HepG2 (cell line): ENCODE measurements around the gene DUS2. TPM values are rescaled to one million over a fixed set of nuclear protein-coding genes. Genes with fewer than 3 reads are reported as not detected.

Experiments
- ATAC-seq: fragments of 200-7000 bp; cut with Tn5 transposase; 3 replicates; pipeline ENCODE4 v1.9.1; 2020; ENCODE audit warnings: mild to moderate bottlenecking, moderate library complexity
- BruUV-seq: library from RNA; stranded (reverse); fragments of 400-500 nt; replicated peaks from 2 replicates; lab custom pipeline; 2021; lab: Mats Ljungman, UMichigan
- CTCF ChIA-PET: fragments of 300-600 bp; formaldehyde crosslinking; extraction: SDS; loops from one replicate; lab custom pipeline; 2021; ENCODE audit warnings: low total read pairs, inconsistent platforms, low intra/inter-chr PET ratio; lab: Yijun Ruan, JAX
- POLR2A ChIA-PET: fragments of 350-600 bp; sonication (Branson Sonifier 250); formaldehyde crosslinking; loops from one replicate; lab custom pipeline; 2020; ENCODE audit warnings: antibody characterized with exemption, inconsistent platforms; lab: Yijun Ruan, JAX
- DNase-seq: peaks from one replicate; pipeline ENCODE4 v3.0.0-alpha.2; 2015; ENCODE audit warnings: low spot score
- FAIRE-seq: peaks from 3 replicates; lab custom pipeline; 2011; peaks lifted over from hg19 to GRCh38; lab: Jason Lieb, UNC
- H2AFZ ChIP-seq: one replicate; pipeline ENCODE4 v1.6.1; 2011; ENCODE audit warnings: low read length, inconsistent platforms
- H3K27ac ChIP-seq: fragments of 300-600 bp; 3 replicates; pipeline ENCODE4 v1.8.0; 2011; ENCODE audit warnings: mixed run types, mild to moderate bottlenecking, mixed read lengths, low read length, inconsistent platforms; ENCODE audit not compliant: insufficient read depth; ENCODE audit errors: extremely low read length
- H3K27me3 ChIP-seq, 2 experiments: fragments of 200-600 bp in 1 of 2; 2 replicates in 1 of 2; 3 replicates in 1 of 2; pipeline versions ENCODE4 v1.6.0 to v1.8.0; 2011; ENCODE audit warnings: low read length in 2 of 2, mild to moderate bottlenecking in 2 of 2, moderate library complexity in 2 of 2, inconsistent platforms in 1 of 2; ENCODE audit not compliant: insufficient read depth in 2 of 2, control insufficient read depth in 1 of 2
- H3K36me3 ChIP-seq, 2 experiments: fragments of 200-600 bp in 1 of 2; replicated peaks in 1 of 2; 2 replicates in 1 of 2; 3 replicates in 1 of 2; pipeline versions ENCODE4 v1.5.1 to v1.8.0; 2011; ENCODE audit warnings: low read length in 2 of 2, inconsistent platforms in 1 of 2; ENCODE audit not compliant: insufficient read depth in 2 of 2, control insufficient read depth in 1 of 2
- H3K4me1 ChIP-seq: 2 replicates; pipeline ENCODE4 v1.5.1; 2012; ENCODE audit warnings: low read length, inconsistent platforms; ENCODE audit not compliant: insufficient read depth
- H3K4me2 ChIP-seq: 2 replicates; pipeline ENCODE4 v1.6.0; 2011; ENCODE audit warnings: low read depth, low read length, inconsistent platforms
- H3K4me3 ChIP-seq, 3 experiments: fragments of 200-600 bp in 1 of 3; sonication (generic), shearing (Covaris generic) in 1 of 3; replicated peaks in 1 of 3; 2 replicates each; pipeline ENCODE4 v1.5.1; 2011 to 2016; ENCODE audit warnings: low read length in 3 of 3, inconsistent platforms in 2 of 3, low read depth in 2 of 3, mild to moderate bottlenecking in 2 of 3, control low read depth in 1 of 3, mixed read lengths in 1 of 3; ENCODE audit not compliant: insufficient read depth in 1 of 3
- H3K79me2 ChIP-seq: one replicate; pipeline ENCODE4 v1.6.1; 2011; ENCODE audit warnings: low read length, inconsistent platforms; ENCODE audit not compliant: insufficient read depth
- H3K9ac ChIP-seq: 2 replicates; pipeline ENCODE4 v1.6.0; 2011; ENCODE audit warnings: mild to moderate bottlenecking, low read depth, low read length, inconsistent platforms; ENCODE audit not compliant: insufficient read depth
- H3K9me3 ChIP-seq: 2 replicates; pipeline ENCODE4 v1.5.1; 2012; ENCODE audit warnings: mild to moderate bottlenecking, low read length
- H4K20me1 ChIP-seq: 2 replicates; pipeline ENCODE4 v1.6.0; 2011; ENCODE audit warnings: inconsistent platforms, mild to moderate bottlenecking, low read length, moderate library complexity; ENCODE audit not compliant: insufficient read depth
- ARNT ChIP-seq: fragments of 450-650 bp; IDR thresholded peaks from 2 replicates; pipeline ENCODE4 v1.6.1; 2017
- CBX1 ChIP-seq: IDR thresholded peaks from one replicate; pipeline ENCODE4 v1.6.1; 2016; ENCODE audit warnings: antibody characterized with exemption, low read depth
- DNMT1 ChIP-seq: sonication (generic); formaldehyde crosslinking; IDR thresholded peaks from 2 replicates; pipeline ENCODE4 v1.5.1; 2020; ENCODE audit warnings: mild to moderate bottlenecking, missing genetic modification reagents
- DNMT3B ChIP-seq: conservative IDR thresholded peaks from 2 replicates; pipeline ENCODE4 v1.6.1; 2016; ENCODE audit warnings: missing biosample characterization, control low read depth
- GATA4 ChIP-seq: sonication (generic); IDR thresholded peaks from 2 replicates; pipeline ENCODE4 v1.6.1; 2016; ENCODE audit warnings: antibody characterized with exemption, low read depth, borderline replicate concordance
- HOXA7 ChIP-seq: sonication (generic); formaldehyde crosslinking; IDR thresholded peaks from 2 replicates; pipeline ENCODE4 v1.8.1; 2022; ENCODE audit warnings: mild to moderate bottlenecking, missing genetic modification reagents, moderate library complexity
- MXI1 ChIP-seq: IDR thresholded peaks from 3 replicates; pipeline ENCODE4 v1.6.1; 2012; ENCODE audit warnings: low read depth, low read length, inconsistent platforms, borderline replicate concordance
- NFE2 ChIP-seq: sonication (generic); formaldehyde crosslinking; IDR thresholded peaks from 2 replicates; pipeline ENCODE4 v1.4.0; 2020; ENCODE audit warnings: missing genetic modification reagents
- NR2F6 ChIP-seq, 2 experiments: IDR thresholded peaks; 2 replicates each; pipeline ENCODE4 v1.6.1; 2016; ENCODE audit warnings: antibody characterized with exemption in 1 of 2, mild to moderate bottlenecking in 1 of 2
- SRSF4 ChIP-seq: fragments of 200-400 bp; formaldehyde crosslinking; IDR thresholded peaks from one replicate; pipeline ENCODE4 v1.6.1; 2018; ENCODE audit warnings: mild to moderate bottlenecking, low read depth, low read length, moderate library complexity; ENCODE audit not compliant: poor library complexity, severe bottlenecking
- STAG1 ChIP-seq: sonication (generic); formaldehyde crosslinking; IDR thresholded peaks from 2 replicates; pipeline ENCODE4 v1.4.0; 2020; ENCODE audit warnings: missing genetic modification reagents
- WGBS: methylation state at CpG from one replicate; pipeline ENCODE4 v1.1.6; 2017; ENCODE audit warnings: low lambda C conversion rate; 5-methylcytosine and 5-hydroxymethylcytosine counted together
- in situ Hi-C: cut with HindIII; loops from 2 replicates; pipeline ENCODE4 v1.10.0; 2017; ENCODE audit warnings: low pct_unique_long_range_greater_than_20kb; ENCODE audit not compliant: extremely low pct_ligation_motif_present
- intact Hi-C: fragments of 100-400 bp; cut with micrococcal nuclease; formaldehyde crosslinking; loops from one replicate; pipeline ENCODE4 v1.10.0; 2022; ENCODE audit not compliant: unreplicated experiment
- polyA plus RNA-seq, 8 experiments: library from polyadenylated mRNA; depleted of rRNA in 3 of 8; stranded (reverse) in 7 of 8; unstranded in 1 of 8; fragments of >200 nt; fragmentation: Illumina TruSeq in 4 of 8; extraction: Trizol in 4 of 8; gene quantifications; 2 replicates each; pipeline versions ENCODE4 v1.2.1 to v1.2.3, GENCODE V29; 2011 to 2016; ENCODE audit warnings: low read depth in 4 of 8, missing spikeins in 1 of 8, mixed read lengths in 1 of 8; ENCODE audit not compliant: insufficient read depth in 1 of 8
- total RNA-seq, 5 experiments: library from RNA; depleted of rRNA; stranded (reverse); fragments of >200 nt; fragmentation: Illumina TruSeq; extraction: Trizol; gene quantifications; 2 replicates each; pipeline ENCODE4 v1.2.3, GENCODE V29; 2016; ENCODE audit warnings: low read depth in 1 of 5
- TF ChIP-seq, protein P1 (sequence below): sonication (generic); formaldehyde crosslinking; IDR thresholded peaks from 2 replicates; pipeline ENCODE4 v1.8.1; 2023; ENCODE audit warnings: mild to moderate bottlenecking, moderate library complexity, missing genetic modification reagents
- TF ChIP-seq, protein P2 (sequence below), 2 experiments: fragments of 450-650 bp in 1 of 2; sonication (generic) in 1 of 2; formaldehyde crosslinking in 1 of 2; IDR thresholded peaks; 2 replicates each; pipeline versions ENCODE4 v1.6.1 to v1.8.0; 2016 to 2022; ENCODE audit warnings: antibody characterized with exemption in 1 of 2, mild to moderate bottlenecking in 1 of 2, missing genetic modification reagents in 1 of 2

DUS2 gene
- total and polyA plus RNA-seq, 2 of the 13 experiments (the other 11 are each of a cell fraction or from before 2014, with no cell fraction given): 17.8 to 25.1 TPM

DNA sequence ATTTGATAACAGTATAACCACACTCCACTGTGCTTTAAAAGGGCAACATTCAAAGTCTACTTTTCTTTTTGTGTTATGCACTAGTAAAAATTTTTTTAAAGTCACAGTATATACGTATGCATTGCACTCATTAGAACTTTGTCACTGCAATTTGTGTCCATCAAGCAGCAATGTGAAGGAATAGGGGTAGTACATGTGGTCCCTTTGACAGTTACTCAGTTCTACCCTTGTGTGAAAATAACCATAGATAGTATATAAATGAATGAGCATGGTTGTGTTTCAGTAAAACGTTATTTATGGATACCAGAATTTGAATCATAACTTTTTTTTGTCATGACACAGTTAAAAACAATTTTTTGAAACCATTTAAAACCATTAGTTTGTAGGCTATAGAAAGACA lies 92.8 kb downstream of the DUS2 start (continued):
- no peak for TF ChIP-seq GATA4
- TF ChIP-seq, all 625 proteins: peak for 0

DNA sequence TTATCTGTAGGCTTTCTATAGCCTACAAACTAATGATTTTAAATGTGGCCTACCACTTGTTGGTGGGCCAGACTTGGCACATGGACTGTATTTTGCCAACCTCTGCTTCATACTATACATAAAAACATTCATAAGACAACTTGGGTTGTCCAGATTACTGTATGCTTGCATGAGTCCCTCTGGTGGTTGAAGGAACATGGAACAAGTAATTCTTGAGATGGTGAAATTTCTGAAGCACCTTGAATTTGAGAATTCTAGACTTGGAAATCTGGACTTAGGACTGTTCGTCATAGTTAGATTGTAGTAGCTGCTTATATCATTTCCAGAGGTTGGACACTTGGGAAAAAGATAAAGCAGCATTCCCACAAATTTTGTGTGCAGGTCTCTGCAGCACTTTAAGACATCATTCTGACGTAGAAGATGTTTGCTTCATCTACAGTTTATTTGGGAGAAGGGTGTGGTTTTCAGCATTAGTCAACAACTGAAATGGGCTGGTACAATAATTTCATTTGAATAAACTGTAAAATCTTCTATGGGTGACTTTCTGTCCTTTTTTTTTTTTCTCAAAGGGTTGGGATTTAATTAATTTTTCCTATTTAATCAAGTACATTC lies 93.3 kb downstream of the DUS2 start:
- H3K36me3 ChIP-seq: peaks cover 0 to 3% of the 10 kb centered on the region in 2 experiments; a peak in 2 of 5 replicates
- H3K9ac ChIP-seq: no peak overlapping the region
- H4K20me1 ChIP-seq: peaks cover 19% of the 10 kb centered on the region
- peaks cover 71% of the 10 kb centered on the region for H3K4me1 ChIP-seq
- ATAC-seq (no peak), DNase-seq (no peak), FAIRE-seq (no peak)
- no peaks in the 10 kb centered on the region for H3K27me3 ChIP-seq
- CTCF ChIA-PET: interaction anchor here (1.9 kb wide), 1 partner anchor 23 kb away, joined by 12 read pairs; no protein-coding TSS in a partner anchor
- no peak overlapping the region for H3K27ac ChIP-seq
- H2AFZ ChIP-seq: no peak overlapping the region
- no peak overlapping the region for H3K4me3 ChIP-seq
- POLR2A ChIA-PET: no interaction called here
- BruUV-seq: no TSS peak
- H3K9me3 ChIP-seq: peaks cover 1% of the 10 kb centered on the region; the same call in 1 of the 2 replicates
- intact Hi-C loops: no loop called here
- WGBS: 85% methylated on average over 2 of the region's 2 CpGs
- H3K79me2 ChIP-seq: peaks cover 96% of the 10 kb centered on the region
- H3K4me2 ChIP-seq: no peak overlapping the region
- in situ Hi-C loops: no loop called here
- TF ChIP-seq DNMT3B (CRISPR knock-in tag) (no peak), HOXA7 (no peak), NFE2 (CRISPR knock-in tag) (no peak), CBX1 (no peak), NR2F6 (IDR thresholded peaks at IDR 0.05) (no peak), NR2F6 (CRISPR knock-in tag; IDR thresholded peaks at IDR 0.05) (no peak), MXI1 (no peak), STAG1 (CRISPR knock-in tag) (peak; percentile 21; the same call in 1 of the 2 replicates), SRSF4 (no peak), ARNT (no peak), DNMT1 (CRISPR knock-in tag) (no peak)
- TF ChIP-seq, protein P1, sequence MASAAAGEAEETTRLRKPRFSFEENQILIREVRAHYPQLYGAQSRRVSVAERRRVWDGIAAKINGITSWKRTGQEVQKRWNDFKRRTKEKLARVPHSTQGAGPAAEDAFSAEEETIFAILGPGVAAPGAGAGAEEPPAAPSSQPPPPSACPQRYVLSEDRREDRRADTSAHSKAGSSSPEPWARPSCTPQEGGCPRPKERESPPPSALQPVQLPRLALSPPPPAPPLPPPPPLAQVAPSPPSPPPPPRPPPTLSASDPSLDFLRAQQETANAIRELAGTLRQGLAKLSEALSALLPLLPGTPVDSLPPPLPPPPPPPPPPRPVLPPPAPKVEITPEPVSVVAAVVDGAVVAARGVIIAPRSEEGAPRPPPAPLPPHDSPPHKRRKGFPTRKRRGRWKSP (CRISPR knock-in tag): no peak
- TF ChIP-seq, protein P2, sequence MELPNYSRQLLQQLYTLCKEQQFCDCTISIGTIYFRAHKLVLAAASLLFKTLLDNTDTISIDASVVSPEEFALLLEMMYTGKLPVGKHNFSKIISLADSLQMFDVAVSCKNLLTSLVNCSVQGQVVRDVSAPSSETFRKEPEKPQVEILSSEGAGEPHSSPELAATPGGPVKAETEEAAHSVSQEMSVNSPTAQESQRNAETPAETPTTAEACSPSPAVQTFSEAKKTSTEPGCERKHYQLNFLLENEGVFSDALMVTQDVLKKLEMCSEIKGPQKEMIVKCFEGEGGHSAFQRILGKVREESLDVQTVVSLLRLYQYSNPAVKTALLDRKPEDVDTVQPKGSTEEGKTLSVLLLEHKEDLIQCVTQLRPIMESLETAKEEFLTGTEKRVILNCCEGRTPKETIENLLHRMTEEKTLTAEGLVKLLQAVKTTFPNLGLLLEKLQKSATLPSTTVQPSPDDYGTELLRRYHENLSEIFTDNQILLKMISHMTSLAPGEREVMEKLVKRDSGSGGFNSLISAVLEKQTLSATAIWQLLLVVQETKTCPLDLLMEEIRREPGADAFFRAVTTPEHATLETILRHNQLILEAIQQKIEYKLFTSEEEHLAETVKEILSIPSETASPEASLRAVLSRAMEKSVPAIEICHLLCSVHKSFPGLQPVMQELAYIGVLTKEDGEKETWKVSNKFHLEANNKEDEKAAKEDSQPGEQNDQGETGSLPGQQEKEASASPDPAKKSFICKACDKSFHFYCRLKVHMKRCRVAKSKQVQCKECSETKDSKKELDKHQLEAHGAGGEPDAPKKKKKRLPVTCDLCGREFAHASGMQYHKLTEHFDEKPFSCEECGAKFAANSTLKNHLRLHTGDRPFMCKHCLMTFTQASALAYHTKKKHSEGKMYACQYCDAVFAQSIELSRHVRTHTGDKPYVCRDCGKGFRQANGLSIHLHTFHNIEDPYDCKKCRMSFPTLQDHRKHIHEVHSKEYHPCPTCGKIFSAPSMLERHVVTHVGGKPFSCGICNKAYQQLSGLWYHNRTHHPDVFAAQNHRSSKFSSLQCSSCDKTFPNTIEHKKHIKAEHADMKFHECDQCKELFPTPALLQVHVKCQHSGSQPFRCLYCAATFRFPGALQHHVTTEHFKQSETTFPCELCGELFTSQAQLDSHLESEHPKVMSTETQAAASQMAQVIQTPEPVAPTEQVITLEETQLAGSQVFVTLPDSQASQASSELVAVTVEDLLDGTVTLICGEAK (IDR thresholded peaks at IDR 0.05): no peak
- TF ChIP-seq, protein P2 (CRISPR knock-in tag; IDR thresholded peaks at IDR 0.05): no peak
